NAMALWA (cell line): ENCODE results near the gene RASD1.
A peak's percentile ranks its signal among the peaks of the same experiment; 100 is the strongest.

Source experiments
- DNase-seq: peaks from one replicate; pipeline ENCODE4 v3.0.0-alpha.2; 2015; ENCODE audit warnings: low spot score

Gene RASD1, protein sequence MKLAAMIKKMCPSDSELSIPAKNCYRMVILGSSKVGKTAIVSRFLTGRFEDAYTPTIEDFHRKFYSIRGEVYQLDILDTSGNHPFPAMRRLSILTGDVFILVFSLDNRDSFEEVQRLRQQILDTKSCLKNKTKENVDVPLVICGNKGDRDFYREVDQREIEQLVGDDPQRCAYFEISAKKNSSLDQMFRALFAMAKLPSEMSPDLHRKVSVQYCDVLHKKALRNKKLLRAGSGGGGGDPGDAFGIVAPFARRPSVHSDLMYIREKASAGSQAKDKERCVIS

GRCh38 chr17:17496189-17497064 lies at the start of gene RASD1:
RASD1 (minus strand) TSS chr17:17496395; CDS start chr17:17496181, 214 bp downstream.
- peak; percentile 68 for DNase-seq

GRCh38 chr17:17545984-17546383 lies 49.8 kb upstream of the RASD1 start:
- DNase-seq, result no peak

GRCh38 chr17:17545031-17545820 lies 49.0 kb upstream of the RASD1 start:
- no peak for DNase-seq

DNA sequence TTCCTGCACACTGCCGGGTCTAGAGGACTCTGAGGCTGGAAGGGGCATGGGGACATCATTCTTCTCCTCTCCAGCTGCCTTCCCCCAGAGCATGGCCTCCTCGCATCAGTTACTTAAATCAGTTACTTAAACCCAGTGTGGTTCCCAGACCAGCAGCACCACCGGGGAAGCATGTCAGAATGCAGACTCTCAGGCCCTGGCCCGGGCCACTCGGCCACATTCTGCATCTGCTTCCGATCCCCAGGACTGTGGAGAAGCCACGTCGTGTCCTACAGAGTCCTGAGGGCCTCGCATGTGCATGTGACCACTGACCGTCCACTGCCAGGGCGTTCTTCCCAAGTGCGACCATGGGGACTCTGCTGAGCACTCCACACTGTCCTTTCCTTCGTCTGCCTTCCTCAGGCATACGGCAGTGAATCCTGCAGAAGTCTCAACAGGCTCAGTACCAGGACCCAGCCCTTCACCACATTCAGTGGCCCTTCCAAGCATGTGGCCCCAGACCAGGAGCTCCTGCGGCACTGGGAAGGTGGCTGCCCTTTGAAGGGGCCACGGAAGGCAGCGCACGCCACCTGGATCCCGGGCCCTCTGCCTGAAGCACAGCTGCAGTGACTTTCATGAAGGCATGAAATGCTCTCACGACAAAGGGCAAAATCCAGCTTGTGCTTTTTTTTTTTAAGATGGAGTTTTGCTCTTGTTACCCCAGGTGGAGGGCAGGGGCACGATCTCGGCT lies 46.9 kb upstream of the RASD1 start:
- DNase-seq, result no peak

GRCh38 chr17:17541640-17542001 lies 45.4 kb upstream of the RASD1 start:
- DNase-seq, result no peak

- no peak for DNase-seq
These were observed 44.9 kb upstream of the RASD1 start for GRCh38 chr17:17540935-17541639.

- DNase-seq, result no peak
These were observed 44.2 kb upstream of the RASD1 start for GRCh38 chr17:17540278-17540906.

DNA sequence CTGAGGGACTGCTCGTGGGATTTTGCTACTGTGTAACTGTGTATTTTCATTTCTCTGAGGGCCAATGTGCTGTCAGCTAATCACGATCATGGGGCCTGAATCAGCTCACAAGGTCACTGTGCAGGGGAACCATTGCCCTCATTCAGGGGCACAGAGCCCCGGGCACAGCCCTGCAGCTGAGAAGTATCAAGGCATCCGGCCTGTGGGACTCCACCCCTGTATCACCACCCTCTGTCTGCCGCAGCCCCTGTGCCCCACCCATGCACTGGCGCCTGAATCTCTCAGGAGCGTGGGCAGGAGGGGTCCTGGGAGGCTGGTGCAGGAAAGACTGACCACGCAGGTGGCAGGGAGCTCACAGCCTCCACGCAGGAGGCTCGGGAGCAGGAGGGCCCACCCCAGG lies 43.4 kb upstream of the RASD1 start:
- DNase-seq, result no peak

- DNase-seq, result no peak
These were observed 42.5 kb upstream of the RASD1 start for GRCh38 chr17:17538417-17539391.

- DNase-seq, result no peak
These were observed 41.3 kb upstream of the RASD1 start for GRCh38 chr17:17537311-17538099.

GRCh38 chr17:17536702-17537101 lies 40.5 kb upstream of the RASD1 start:
- DNase-seq, result no peak

GRCh38 chr17:17535957-17536356 lies 39.8 kb upstream of the RASD1 start:
- no peak for DNase-seq

- no peak for DNase-seq
These were observed 37.8 kb upstream of the RASD1 start for GRCh38 chr17:17533901-17534441.

- DNase-seq, result no peak
These were observed 36.8 kb upstream of the RASD1 start for GRCh38 chr17:17532991-17533390.

DNA sequence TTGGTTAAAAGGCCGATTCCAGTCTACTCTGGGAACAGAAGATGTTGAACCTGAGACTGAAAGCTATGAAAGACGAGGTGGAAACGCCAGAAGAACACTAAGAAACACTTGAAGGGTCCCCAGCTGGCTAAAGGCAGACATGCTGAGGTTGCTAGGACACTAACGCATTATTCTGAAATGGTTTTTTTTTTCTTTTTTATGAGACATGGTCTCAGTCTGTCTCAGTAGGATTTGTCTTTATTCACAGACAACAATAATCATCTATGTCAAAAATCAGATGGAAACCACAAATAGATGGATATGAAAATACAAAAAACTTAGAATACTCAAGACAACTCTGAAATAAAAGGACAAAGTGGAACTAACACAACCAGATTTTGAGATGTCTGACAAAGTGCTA lies 35.0 kb upstream of the RASD1 start:
- DNase-seq, result no peak

DNA sequence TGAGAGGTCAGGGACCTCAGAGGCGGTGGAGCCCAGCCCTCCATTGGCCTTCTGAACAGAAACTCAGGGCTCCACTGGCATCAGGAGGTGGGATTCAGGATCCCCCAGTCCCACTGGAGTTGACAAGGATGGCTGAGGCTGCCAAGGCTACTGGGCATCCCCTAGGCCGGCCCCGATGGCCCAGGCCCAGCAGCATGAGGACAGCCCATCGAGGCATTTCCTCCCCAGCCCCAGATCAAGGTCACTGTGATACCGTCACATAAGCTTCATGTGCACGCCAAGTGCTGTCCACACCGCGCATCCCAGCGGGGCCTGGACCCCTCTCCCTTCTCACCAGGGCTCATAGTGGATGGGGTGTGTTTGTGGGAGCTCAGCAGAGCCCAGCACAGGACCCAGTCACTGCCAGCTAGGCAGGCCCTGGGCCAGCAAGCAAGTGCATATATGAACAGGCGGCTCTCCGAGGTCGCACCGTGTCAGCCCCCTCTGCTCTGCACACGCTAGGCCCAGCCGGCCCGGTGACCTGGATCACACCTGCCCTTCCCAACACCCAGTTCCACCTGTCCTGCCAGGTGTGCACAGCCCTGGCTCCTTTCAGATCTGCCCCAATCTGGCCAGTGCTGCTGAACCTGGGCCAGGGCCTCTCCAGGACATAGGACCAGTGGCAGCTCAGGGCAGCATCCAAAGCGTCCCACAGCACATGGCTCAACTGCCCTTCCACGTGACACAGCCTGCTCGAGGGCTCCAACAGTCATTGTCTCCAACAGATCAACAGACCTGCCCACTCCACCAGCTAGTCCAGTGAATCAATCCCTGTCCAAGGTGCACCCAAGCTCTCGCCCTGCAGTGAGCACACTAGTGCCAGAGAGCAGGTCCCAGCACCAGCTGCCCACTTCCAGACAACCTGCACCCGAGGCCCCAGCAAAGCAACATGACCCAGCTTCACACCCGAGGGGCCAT lies 32.8 kb upstream of the RASD1 start:
- no peak for DNase-seq

- no peak for DNase-seq
These were observed 31.8 kb upstream of the RASD1 start for GRCh38 chr17:17527956-17528500.
